HepG2 (cell line): Measurements from ENCODE around the gene EMC10. TPM values are rescaled to one million over a fixed set of nuclear protein-coding genes. Genes with fewer than 3 reads are reported as not detected.

Experiments used
- ATAC-seq: fragments of 200-7000 bp; cut with Tn5 transposase; 3 replicates; pipeline ENCODE4 v1.9.1; 2020; ENCODE audit warnings: mild to moderate bottlenecking, moderate library complexity
- BruUV-seq: library from RNA; stranded (reverse); fragments of 400-500 nt; replicated peaks from 2 replicates; lab custom pipeline; 2021; lab: Mats Ljungman, UMichigan
- CTCF ChIA-PET: fragments of 300-600 bp; formaldehyde crosslinking; extraction: SDS; loops from one replicate; lab custom pipeline; 2021; ENCODE audit warnings: low total read pairs, inconsistent platforms, low intra/inter-chr PET ratio; lab: Yijun Ruan, JAX
- POLR2A ChIA-PET: fragments of 350-600 bp; sonication (Branson Sonifier 250); formaldehyde crosslinking; loops from one replicate; lab custom pipeline; 2020; ENCODE audit warnings: antibody characterized with exemption, inconsistent platforms; lab: Yijun Ruan, JAX
- DNase-seq: peaks from one replicate; pipeline ENCODE4 v3.0.0-alpha.2; 2015; ENCODE audit warnings: low spot score
- FAIRE-seq: peaks from 3 replicates; lab custom pipeline; 2011; peaks lifted over from hg19 to GRCh38; lab: Jason Lieb, UNC
- H2AFZ ChIP-seq: one replicate; pipeline ENCODE4 v1.6.1; 2011; ENCODE audit warnings: low read length, inconsistent platforms
- H3K27ac ChIP-seq: fragments of 300-600 bp; 3 replicates; pipeline ENCODE4 v1.8.0; 2011; ENCODE audit warnings: mixed run types, mild to moderate bottlenecking, mixed read lengths, low read length, inconsistent platforms; ENCODE audit not compliant: insufficient read depth; ENCODE audit errors: extremely low read length
- H3K27me3 ChIP-seq, 2 experiments: fragments of 200-600 bp in 1 of 2; 2 replicates in 1 of 2; 3 replicates in 1 of 2; pipeline versions ENCODE4 v1.6.0 to v1.8.0; 2011; ENCODE audit warnings: low read length in 2 of 2, mild to moderate bottlenecking in 2 of 2, moderate library complexity in 2 of 2, inconsistent platforms in 1 of 2; ENCODE audit not compliant: insufficient read depth in 2 of 2, control insufficient read depth in 1 of 2
- H3K36me3 ChIP-seq, 2 experiments: fragments of 200-600 bp in 1 of 2; replicated peaks in 1 of 2; 2 replicates in 1 of 2; 3 replicates in 1 of 2; pipeline versions ENCODE4 v1.5.1 to v1.8.0; 2011; ENCODE audit warnings: low read length in 2 of 2, inconsistent platforms in 1 of 2; ENCODE audit not compliant: insufficient read depth in 2 of 2, control insufficient read depth in 1 of 2
- H3K4me1 ChIP-seq: 2 replicates; pipeline ENCODE4 v1.5.1; 2012; ENCODE audit warnings: low read length, inconsistent platforms; ENCODE audit not compliant: insufficient read depth
- H3K4me2 ChIP-seq: 2 replicates; pipeline ENCODE4 v1.6.0; 2011; ENCODE audit warnings: low read depth, low read length, inconsistent platforms
- H3K4me3 ChIP-seq, 3 experiments: fragments of 200-600 bp in 1 of 3; sonication (generic), shearing (Covaris generic) in 1 of 3; replicated peaks in 1 of 3; 2 replicates each; pipeline ENCODE4 v1.5.1; 2011 to 2016; ENCODE audit warnings: low read length in 3 of 3, inconsistent platforms in 2 of 3, low read depth in 2 of 3, mild to moderate bottlenecking in 2 of 3, control low read depth in 1 of 3, mixed read lengths in 1 of 3; ENCODE audit not compliant: insufficient read depth in 1 of 3
- H3K79me2 ChIP-seq: one replicate; pipeline ENCODE4 v1.6.1; 2011; ENCODE audit warnings: low read length, inconsistent platforms; ENCODE audit not compliant: insufficient read depth
- H3K9ac ChIP-seq: 2 replicates; pipeline ENCODE4 v1.6.0; 2011; ENCODE audit warnings: mild to moderate bottlenecking, low read depth, low read length, inconsistent platforms; ENCODE audit not compliant: insufficient read depth
- H3K9me3 ChIP-seq: 2 replicates; pipeline ENCODE4 v1.5.1; 2012; ENCODE audit warnings: mild to moderate bottlenecking, low read length
- H4K20me1 ChIP-seq: 2 replicates; pipeline ENCODE4 v1.6.0; 2011; ENCODE audit warnings: inconsistent platforms, mild to moderate bottlenecking, low read length, moderate library complexity; ENCODE audit not compliant: insufficient read depth
- BRD4 ChIP-seq: sonication (generic); formaldehyde crosslinking; IDR thresholded peaks from 2 replicates; pipeline ENCODE4 v1.4.0; 2020; ENCODE audit warnings: missing genetic modification reagents
- EZH2 ChIP-seq: conservative IDR thresholded peaks from 2 replicates; pipeline ENCODE4 v1.6.1; 2012; ENCODE audit warnings: mild to moderate bottlenecking, low read depth, low read length, moderate library complexity
- HDAC6 ChIP-seq: fragments of 200-600 bp; sonication (generic); IDR thresholded peaks from 2 replicates; pipeline ENCODE4 v1.7.0; 2017; ENCODE audit warnings: mild to moderate bottlenecking, antibody characterized with exemption, low read length, low read depth
- HMGXB4 ChIP-seq, 2 experiments: sonication (generic) in 1 of 2; formaldehyde crosslinking in 1 of 2; IDR thresholded peaks; 2 replicates each; pipeline versions ENCODE4 v1.4.0 to v1.6.1; 2018 to 2020; ENCODE audit warnings: missing genetic modification reagents in 2 of 2, borderline replicate concordance in 1 of 2, low read depth in 1 of 2, mild to moderate bottlenecking in 1 of 2, missing biosample characterization in 1 of 2
- KLF16 ChIP-seq, 2 experiments: sonication (generic) in 1 of 2; formaldehyde crosslinking in 1 of 2; IDR thresholded peaks; 2 replicates each; pipeline versions ENCODE4 v1.6.1 to v1.8.0; 2016 to 2023; ENCODE audit warnings: missing genetic modification reagents in 2 of 2, missing compliant biosample characterization in 1 of 2
- MBD4 ChIP-seq: IDR thresholded peaks from 2 replicates; pipeline ENCODE4 v1.6.1; 2012; ENCODE audit warnings: low read length, inconsistent platforms, borderline replicate concordance
- MED8 ChIP-seq: sonication (generic); formaldehyde crosslinking; IDR thresholded peaks from 2 replicates; pipeline ENCODE4 v1.8.1; 2023; ENCODE audit warnings: mild to moderate bottlenecking, missing genetic modification reagents; ENCODE audit not compliant: insufficient replicate concordance
- NR2C2 ChIP-seq: sonication (generic); formaldehyde crosslinking; IDR thresholded peaks from 2 replicates; pipeline ENCODE4 v1.4.0; 2020; ENCODE audit warnings: missing genetic modification reagents, mild to moderate bottlenecking, moderate library complexity, borderline replicate concordance
- PBX2 ChIP-seq: IDR thresholded peaks from 2 replicates; pipeline ENCODE4 v1.6.1; 2016; ENCODE audit warnings: control low read depth
- SAP130 ChIP-seq: IDR thresholded peaks from 2 replicates; pipeline ENCODE4 v1.6.1; 2016; ENCODE audit warnings: low read depth
- TOPORS ChIP-seq: sonication (generic); formaldehyde crosslinking; IDR thresholded peaks from 2 replicates; pipeline ENCODE4 v1.8.0; 2023; ENCODE audit warnings: mild to moderate bottlenecking, missing genetic modification reagents
- ZKSCAN8 ChIP-seq: IDR thresholded peaks from 2 replicates; pipeline ENCODE4 v1.6.1; 2016; ENCODE audit warnings: borderline replicate concordance, missing genetic modification reagents, missing compliant biosample characterization
- ZNF263 ChIP-seq: sonication (generic); formaldehyde crosslinking; IDR thresholded peaks from 2 replicates; pipeline ENCODE4 v1.4.0; 2020; ENCODE audit warnings: missing genetic modification reagents
- ZNF605 ChIP-seq: sonication (generic); formaldehyde crosslinking; IDR thresholded peaks from 2 replicates; pipeline ENCODE4 v1.8.0; 2022; ENCODE audit warnings: mild to moderate bottlenecking, missing genetic modification reagents
- ZNF777 ChIP-seq: sonication (generic); formaldehyde crosslinking; IDR thresholded peaks from 2 replicates; pipeline ENCODE4 v1.4.0; 2020; ENCODE audit warnings: missing genetic modification reagents
- WGBS: methylation state at CpG from one replicate; pipeline ENCODE4 v1.1.6; 2017; ENCODE audit warnings: low lambda C conversion rate; 5-methylcytosine and 5-hydroxymethylcytosine counted together
- in situ Hi-C: cut with HindIII; loops from 2 replicates; pipeline ENCODE4 v1.10.0; 2017; ENCODE audit warnings: low pct_unique_long_range_greater_than_20kb; ENCODE audit not compliant: extremely low pct_ligation_motif_present
- intact Hi-C: fragments of 100-400 bp; cut with micrococcal nuclease; formaldehyde crosslinking; loops from one replicate; pipeline ENCODE4 v1.10.0; 2022; ENCODE audit not compliant: unreplicated experiment
- polyA plus RNA-seq, 8 experiments: library from polyadenylated mRNA; depleted of rRNA in 3 of 8; stranded (reverse) in 7 of 8; unstranded in 1 of 8; fragments of >200 nt; fragmentation: Illumina TruSeq in 4 of 8; extraction: Trizol in 4 of 8; gene quantifications; 2 replicates each; pipeline versions ENCODE4 v1.2.1 to v1.2.3, GENCODE V29; 2011 to 2016; ENCODE audit warnings: low read depth in 4 of 8, missing spikeins in 1 of 8, mixed read lengths in 1 of 8; ENCODE audit not compliant: insufficient read depth in 1 of 8
- total RNA-seq, 5 experiments: library from RNA; depleted of rRNA; stranded (reverse); fragments of >200 nt; fragmentation: Illumina TruSeq; extraction: Trizol; gene quantifications; 2 replicates each; pipeline ENCODE4 v1.2.3, GENCODE V29; 2016; ENCODE audit warnings: low read depth in 1 of 5

The EMC10 gene
- total and polyA plus RNA-seq, 2 of the 13 experiments (the other 11 are each of a cell fraction or from before 2014, with no cell fraction given) = not detected

GRCh38 chr19:50494186-50495019 lies 18.1 kb downstream of the EMC10 start:
- intact Hi-C loops = no loop called here
- no peak overlapping the region for H2AFZ ChIP-seq
- in situ Hi-C loops = no loop called here
- H4K20me1 ChIP-seq = no peaks in the 10 kb centered on the region
- POLR2A ChIA-PET = no interaction called here
- no TSS peak for BruUV-seq
- no peaks in the 10 kb centered on the region for H3K79me2 ChIP-seq
- peaks cover 3 to 27% of the 10 kb centered on the region in 2 experiments; a peak in 3 of 5 replicates for H3K27me3 ChIP-seq
- H3K9me3 ChIP-seq = no peaks in the 10 kb centered on the region
- H3K4me2 ChIP-seq = no peak overlapping the region
- DNase-seq (no peak), FAIRE-seq (no peak), ATAC-seq (no peak)
- no peak overlapping the region for H3K27ac ChIP-seq
- peak; percentile 52; the same call in 1 of the 2 replicates for TF ChIP-seq ZKSCAN8 (CRISPR knock-in tag)
- 0 out of 2 replicates have a peak, but pooled peaks have one; percentile 41 for TF ChIP-seq ZNF263 (CRISPR knock-in tag)
- no peak for TF ChIP-seq SAP130
- no peak for TF ChIP-seq MED8 (CRISPR knock-in tag)
- peaks cover 11% of the 10 kb centered on the region for H3K4me1 ChIP-seq
- no peak overlapping the region for H3K4me3 ChIP-seq
- 28% methylated on average over 7 of the region's 7 CpGs for WGBS
- CTCF ChIA-PET = no interaction called here
- no peaks in the 10 kb centered on the region for H3K36me3 ChIP-seq
- H3K9ac ChIP-seq = no peak overlapping the region

- H3K36me3 ChIP-seq = no peaks in the 10 kb centered on the region
- 45% methylated on average over 5 of the region's 5 CpGs for WGBS
- POLR2A ChIA-PET = no interaction called here
- peaks cover 3 to 25% of the 10 kb centered on the region in 2 experiments; a peak in 3 of 5 replicates for H3K27me3 ChIP-seq
- H3K4me2 ChIP-seq = no peak overlapping the region
- no peak overlapping the region for H3K9ac ChIP-seq
- no peak overlapping the region for H3K4me3 ChIP-seq
- H3K79me2 ChIP-seq = no peaks in the 10 kb centered on the region
- in situ Hi-C loops (no loop called here), intact Hi-C loops (no loop called here)
- DNase-seq (no peak), ATAC-seq (no peak), FAIRE-seq (no peak)
- no peak overlapping the region for H2AFZ ChIP-seq
- no peak overlapping the region for H3K27ac ChIP-seq
- CTCF ChIA-PET = no interaction called here
- BruUV-seq = no TSS peak
- peaks cover 11% of the 10 kb centered on the region for H3K4me1 ChIP-seq
- no peaks in the 10 kb centered on the region for H3K9me3 ChIP-seq
- no peaks in the 10 kb centered on the region for H4K20me1 ChIP-seq
- TF ChIP-seq HMGXB4 (CRISPR knock-in tag; IDR thresholded peaks at IDR 0.05; ENCODE audit: borderline replicate concordance in 1 of 2, low read depth in 1 of 2) = no peak
- TF ChIP-seq EZH2 = no peak
- TF ChIP-seq PBX2 (CRISPR knock-in tag) = no peak
- no peak for TF ChIP-seq MBD4
- no peak for TF ChIP-seq HDAC6
- no peak for TF ChIP-seq NR2C2 (CRISPR knock-in tag)
- TF ChIP-seq TOPORS (CRISPR knock-in tag) = no peak
- TF ChIP-seq ZNF605 (CRISPR knock-in tag) = no peak
- no peak for TF ChIP-seq ZNF777 (CRISPR knock-in tag)
- TF ChIP-seq KLF16 (CRISPR knock-in tag; IDR thresholded peaks at IDR 0.05) = no peak
- TF ChIP-seq BRD4 (CRISPR knock-in tag) = no peak
Measured at GRCh38 chr19:50495020-50495531, 18.8 kb downstream of the EMC10 start.
